ENCODE results near the gene COL4A5.

The COL4A5 gene

DNA sequence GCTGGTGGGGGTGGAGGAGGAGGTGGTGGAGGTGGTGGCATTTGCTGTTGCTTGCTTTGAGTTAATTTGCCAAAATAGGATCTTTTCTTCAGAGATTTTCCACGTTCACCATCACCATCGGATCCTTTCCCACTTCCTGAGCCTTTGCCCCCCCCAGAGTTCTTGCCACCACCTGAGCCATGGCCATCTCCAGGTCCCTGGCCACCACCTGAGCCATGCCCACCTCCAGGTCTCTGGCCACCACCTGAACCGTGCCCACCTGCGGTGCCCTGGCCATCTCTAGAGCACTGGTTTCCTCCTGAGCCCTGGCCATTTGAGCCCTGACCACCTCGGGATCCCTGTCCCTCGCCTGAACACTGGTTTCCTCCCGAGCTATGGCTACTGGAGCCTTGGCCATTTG is 294.8 kb downstream of the COL4A5 start:
- TF ChIP-seq POLR2AphosphoS5 (IDR thresholded peaks at IDR 0.05; ENCODE audit: low read depth, low read length) (no peak), POU2F2 (IDR thresholded peaks at IDR 0.05; ENCODE audit: low read depth, low read length) (no peak), POLR2A (IDR thresholded peaks at IDR 0.05; ENCODE audit: low read depth, low read length) (no peak)
- DNase-seq (ENCODE audit: insufficient read length, low spot score), result no peak
- FAIRE-seq, result no peak

DNA sequence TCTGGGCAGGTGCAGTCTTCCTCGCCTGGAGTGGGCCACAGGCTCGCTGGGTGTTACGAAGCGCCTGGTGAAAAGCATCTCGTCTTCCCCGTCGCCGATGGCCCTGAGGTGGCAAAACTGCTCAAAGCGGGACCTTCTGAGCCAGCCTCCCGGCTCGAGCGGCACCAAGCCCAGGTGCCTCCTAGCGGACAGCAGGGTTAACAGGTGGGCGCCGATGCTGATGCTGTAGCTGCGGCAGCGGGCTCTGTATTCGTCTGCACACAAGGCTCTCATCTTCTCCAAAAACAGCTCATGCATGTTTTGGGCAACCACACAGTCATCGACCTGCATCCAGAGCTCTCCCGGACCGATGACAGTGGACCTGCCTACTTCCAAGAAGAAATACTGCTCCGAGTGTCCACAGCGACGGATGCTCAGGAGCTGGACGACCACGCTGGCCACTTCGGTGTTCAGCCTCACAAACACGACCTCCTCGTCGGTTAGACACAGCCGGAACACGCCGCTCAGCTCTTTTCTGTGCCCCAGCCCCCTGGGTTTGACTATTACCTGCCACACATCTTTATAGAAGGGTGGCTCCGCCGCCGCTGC is 295.5 kb downstream of the COL4A5 start:
- no peak for TF ChIP-seq TAF1 (IDR thresholded peaks at IDR 0.05; ENCODE audit: low read depth, low read length)
- no peak for TF ChIP-seq PAX5 (IDR thresholded peaks at IDR 0.05; ENCODE audit: insufficient read depth, low read length, severe bottlenecking)
- no peak for TF ChIP-seq SPI1 (IDR thresholded peaks at IDR 0.05; ENCODE audit: low read depth, low read length)
- no peak for TF ChIP-seq POLR2A (IDR thresholded peaks at IDR 0.05; ENCODE audit: low read depth, low read length)
- TF ChIP-seq POLR2AphosphoS5 (IDR thresholded peaks at IDR 0.05; ENCODE audit: low read depth, low read length), result no peak
- TF ChIP-seq POU2F2 (IDR thresholded peaks at IDR 0.05; ENCODE audit: low read depth, low read length), result no peak
- DNase-seq (ENCODE audit: insufficient read length, low spot score) (no peak), FAIRE-seq (no peak)

DNA sequence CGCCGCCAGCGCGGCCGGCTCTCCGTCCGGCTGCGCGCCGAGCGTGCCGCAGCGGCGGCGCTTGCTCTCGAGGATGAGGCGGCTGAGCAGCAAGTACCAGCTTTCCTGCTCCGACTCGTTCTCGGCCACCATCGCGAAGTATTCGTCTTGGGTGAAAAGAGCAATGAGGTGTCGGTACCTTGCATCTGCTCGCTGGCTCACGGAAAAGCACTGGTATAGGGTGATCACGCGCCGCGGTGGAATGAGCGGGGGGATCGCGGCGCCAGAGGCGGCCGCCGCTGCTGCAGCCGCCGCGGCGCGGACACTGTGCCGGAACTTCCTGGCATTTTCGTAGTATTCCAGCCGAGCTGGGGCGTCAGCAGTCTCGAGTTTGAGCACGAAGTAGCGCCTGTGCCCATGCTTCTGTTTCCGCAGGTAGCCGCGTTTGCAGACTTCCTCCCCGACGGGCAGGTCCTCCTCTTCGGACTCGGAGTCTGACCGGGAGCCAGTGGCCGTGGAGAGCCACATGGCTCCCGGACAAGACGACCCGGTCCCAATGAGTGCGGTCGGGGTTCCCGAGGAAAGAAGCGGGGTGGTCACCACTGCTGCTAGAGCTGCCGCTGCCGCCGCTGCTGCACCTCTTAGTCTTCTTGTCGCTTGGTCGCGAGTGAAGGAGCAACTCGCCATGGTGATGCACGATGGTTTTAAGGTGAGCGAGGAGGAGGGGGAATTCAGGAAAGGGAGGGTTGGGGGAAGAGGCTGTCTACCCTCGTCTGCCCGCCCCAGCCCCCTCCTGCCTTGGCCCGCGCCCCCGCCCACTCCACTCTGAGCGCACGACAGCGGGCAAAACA is 296.3 kb downstream of the COL4A5 start:
- DNase-seq (ENCODE audit: insufficient read length, low spot score) (no peak), FAIRE-seq (no peak)

DNA sequence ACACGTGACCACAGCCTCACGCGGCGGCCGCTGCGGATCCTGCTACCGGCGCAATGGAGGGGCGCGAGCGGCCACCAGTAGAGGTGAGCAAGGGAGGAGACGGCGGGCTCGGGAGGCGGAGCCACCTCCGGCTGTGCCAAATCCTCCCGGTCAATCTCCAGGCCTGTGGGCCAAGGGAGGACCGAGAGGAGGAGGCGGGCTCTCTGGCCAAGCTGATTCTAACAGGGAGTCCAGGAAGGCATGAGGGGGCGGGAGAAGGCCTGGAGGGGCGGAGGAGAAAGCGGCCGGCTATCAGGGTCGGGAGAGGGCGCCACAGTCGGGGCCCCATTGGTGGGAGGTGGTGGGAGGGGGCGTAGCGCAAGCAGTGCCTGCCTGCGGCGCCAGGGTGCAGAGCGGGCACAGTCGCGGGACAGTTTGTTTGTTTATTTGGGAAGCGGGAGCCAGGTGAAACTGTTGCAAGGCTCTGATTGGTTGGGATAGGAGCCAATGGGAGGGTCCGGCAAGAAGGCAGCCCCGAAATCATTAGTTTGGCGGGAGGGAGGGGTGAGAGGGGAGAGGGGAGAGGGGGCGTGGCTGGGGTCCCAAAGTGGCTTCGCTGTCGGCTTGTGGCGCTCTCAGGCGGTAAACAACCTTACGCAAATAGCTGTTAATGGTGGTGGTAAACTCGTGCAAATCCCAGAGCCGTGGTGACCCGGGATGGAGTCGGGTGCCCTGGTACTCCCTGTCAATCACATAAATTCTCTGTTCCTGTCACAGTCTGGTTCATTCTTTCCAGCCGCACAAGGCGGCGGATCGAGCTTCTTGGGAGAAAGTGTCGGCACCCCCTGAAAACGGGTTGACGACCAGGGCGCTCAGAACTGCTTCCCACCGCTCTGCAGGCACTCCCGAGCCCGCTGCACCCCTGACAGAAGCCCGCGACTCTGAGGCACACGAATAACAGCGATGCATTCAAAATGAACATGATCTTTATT is 297.2 kb downstream of the COL4A5 start, which contains the start of gene IRS4:
IRS4 (minus strand) TSS at position 55 of the 971 bp plus-strand sequence.
- DNase-seq (ENCODE audit: insufficient read length, low spot score) (no peak), FAIRE-seq (no peak)
- TF ChIP-seq SPI1 (IDR thresholded peaks at IDR 0.05; ENCODE audit: low read depth, low read length) (no peak), POLR2A (IDR thresholded peaks at IDR 0.05; ENCODE audit: low read depth, low read length) (no peak), PAX5 (IDR thresholded peaks at IDR 0.05; ENCODE audit: insufficient read depth, low read length, severe bottlenecking) (no peak), TAF1 (IDR thresholded peaks at IDR 0.05; ENCODE audit: low read depth, low read length) (no peak), POU2F2 (IDR thresholded peaks at IDR 0.05; ENCODE audit: low read depth, low read length) (no peak), POLR2AphosphoS5 (IDR thresholded peaks at IDR 0.05; ENCODE audit: low read depth, low read length) (no peak)

More for the DNA sequence above, 296.3 kb downstream of the COL4A5 start:
- TF ChIP-seq PAX5 (IDR thresholded peaks at IDR 0.05; ENCODE audit: insufficient read depth, low read length, severe bottlenecking) (no peak), TAF1 (IDR thresholded peaks at IDR 0.05; ENCODE audit: low read depth, low read length) (no peak), SPI1 (IDR thresholded peaks at IDR 0.05; ENCODE audit: low read depth, low read length) (no peak), POU2F2 (IDR thresholded peaks at IDR 0.05; ENCODE audit: low read depth, low read length) (no peak), POLR2AphosphoS5 (IDR thresholded peaks at IDR 0.05; ENCODE audit: low read depth, low read length) (no peak), POLR2A (IDR thresholded peaks at IDR 0.05; ENCODE audit: low read depth, low read length) (no peak)

- DNase-seq (ENCODE audit: insufficient read length, low spot score) (no peak), FAIRE-seq (no peak)
- no peak for TF ChIP-seq PAX5 (IDR thresholded peaks at IDR 0.05; ENCODE audit: insufficient read depth, low read length, severe bottlenecking)
- TF ChIP-seq POLR2A (IDR thresholded peaks at IDR 0.05; ENCODE audit: low read depth, low read length), result no peak
- TF ChIP-seq POLR2AphosphoS5 (IDR thresholded peaks at IDR 0.05; ENCODE audit: low read depth, low read length), result no peak
- no peak for TF ChIP-seq TAF1 (IDR thresholded peaks at IDR 0.05; ENCODE audit: low read depth, low read length)
- TF ChIP-seq SPI1 (IDR thresholded peaks at IDR 0.05; ENCODE audit: low read depth, low read length), result no peak
- TF ChIP-seq POU2F2 (IDR thresholded peaks at IDR 0.05; ENCODE audit: low read depth, low read length), result no peak
Observed at GRCh38 chrX:108737754-108738153, 298.1 kb downstream of the COL4A5 start.

DNA sequence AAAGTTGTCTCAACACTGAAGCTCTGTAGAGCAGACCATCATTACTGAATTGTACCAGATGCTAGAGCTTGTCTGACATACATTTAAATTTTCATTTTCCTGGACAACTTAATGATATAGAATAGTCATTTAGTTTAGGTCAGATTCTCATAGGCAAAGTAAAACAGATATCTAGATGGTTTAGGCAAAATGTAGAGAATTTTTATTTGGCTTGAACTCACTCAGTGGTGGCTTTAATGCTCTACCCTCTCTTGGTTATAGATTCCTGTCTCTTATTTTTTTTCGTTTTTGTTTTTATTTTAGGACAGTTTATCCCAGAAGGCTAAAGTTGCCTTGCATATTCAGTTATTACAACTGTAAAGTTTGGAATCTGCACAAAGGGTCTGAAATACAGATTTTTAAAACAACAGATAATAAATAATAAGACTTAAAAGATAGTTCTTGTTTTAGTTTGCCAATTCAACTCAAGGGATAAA is 300.7 kb downstream of the COL4A5 start:
- DNase-seq (ENCODE audit: insufficient read length, low spot score) (no peak), FAIRE-seq (no peak)
- TF ChIP-seq SPI1 (IDR thresholded peaks at IDR 0.05; ENCODE audit: low read depth, low read length) (no peak), TAF1 (IDR thresholded peaks at IDR 0.05; ENCODE audit: low read depth, low read length) (no peak), POLR2A (IDR thresholded peaks at IDR 0.05; ENCODE audit: low read depth, low read length) (no peak), POLR2AphosphoS5 (IDR thresholded peaks at IDR 0.05; ENCODE audit: low read depth, low read length) (no peak), PAX5 (IDR thresholded peaks at IDR 0.05; ENCODE audit: insufficient read depth, low read length, severe bottlenecking) (no peak), POU2F2 (IDR thresholded peaks at IDR 0.05; ENCODE audit: low read depth, low read length) (no peak)

All from GM12891 (cell line).